GM12875 (cell line): Measurements from ENCODE around the gene PPP1R27.
"Not testable (repeated sequence)": the region's sequence is repeated elsewhere in the genome, so short reads cannot be mapped to it uniquely, and the experiment has no call there.

Experiments used
- H3K4me3 ChIP-seq: one replicate; pipeline ENCODE4 v1.5.1; 2011; ENCODE audit warnings: low read depth, low read length, control low read depth
- TF ChIP-seq, protein P1 (sequence below): IDR thresholded peaks from 2 replicates; pipeline ENCODE4 v1.5.1; 2011; ENCODE audit warnings: low read depth, mild to moderate bottlenecking, control low read depth, inconsistent platforms, low read length, moderate library complexity, borderline replicate concordance; ENCODE audit not compliant: insufficient read depth

The PPP1R27 gene

DNA sequence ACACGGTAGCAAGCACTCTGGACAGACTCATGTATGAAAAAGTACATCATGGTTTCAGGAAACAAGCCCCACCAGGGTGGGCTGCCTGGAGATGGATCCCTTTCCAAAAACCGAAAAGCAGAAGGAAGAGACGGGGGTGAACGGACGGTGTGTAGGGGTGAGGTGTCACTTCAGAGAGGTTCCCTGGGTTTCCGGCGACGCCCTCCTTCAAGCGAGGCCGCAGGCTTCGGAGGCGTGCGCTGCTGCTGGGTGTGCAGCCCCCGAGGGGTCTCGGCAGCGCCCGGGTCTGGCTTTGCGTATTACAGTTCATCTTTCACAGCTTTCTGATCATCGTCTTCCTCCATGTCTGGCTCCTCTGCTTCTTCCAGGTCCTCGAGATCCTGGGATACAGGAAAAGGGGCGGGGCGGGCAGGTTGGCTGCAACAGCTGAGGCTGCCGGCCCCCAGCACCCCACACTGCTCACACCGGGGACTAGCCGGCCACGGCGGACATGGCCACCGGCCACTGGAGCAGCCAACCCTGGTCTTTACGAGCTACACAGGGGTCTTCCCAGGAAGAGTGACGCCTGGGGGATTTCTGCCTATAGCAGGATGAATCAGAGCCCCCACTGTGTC, 9.0 kb upstream of the PPP1R27 start:
- no peak overlapping the region for H3K4me3 ChIP-seq
- TF ChIP-seq, protein P1, sequence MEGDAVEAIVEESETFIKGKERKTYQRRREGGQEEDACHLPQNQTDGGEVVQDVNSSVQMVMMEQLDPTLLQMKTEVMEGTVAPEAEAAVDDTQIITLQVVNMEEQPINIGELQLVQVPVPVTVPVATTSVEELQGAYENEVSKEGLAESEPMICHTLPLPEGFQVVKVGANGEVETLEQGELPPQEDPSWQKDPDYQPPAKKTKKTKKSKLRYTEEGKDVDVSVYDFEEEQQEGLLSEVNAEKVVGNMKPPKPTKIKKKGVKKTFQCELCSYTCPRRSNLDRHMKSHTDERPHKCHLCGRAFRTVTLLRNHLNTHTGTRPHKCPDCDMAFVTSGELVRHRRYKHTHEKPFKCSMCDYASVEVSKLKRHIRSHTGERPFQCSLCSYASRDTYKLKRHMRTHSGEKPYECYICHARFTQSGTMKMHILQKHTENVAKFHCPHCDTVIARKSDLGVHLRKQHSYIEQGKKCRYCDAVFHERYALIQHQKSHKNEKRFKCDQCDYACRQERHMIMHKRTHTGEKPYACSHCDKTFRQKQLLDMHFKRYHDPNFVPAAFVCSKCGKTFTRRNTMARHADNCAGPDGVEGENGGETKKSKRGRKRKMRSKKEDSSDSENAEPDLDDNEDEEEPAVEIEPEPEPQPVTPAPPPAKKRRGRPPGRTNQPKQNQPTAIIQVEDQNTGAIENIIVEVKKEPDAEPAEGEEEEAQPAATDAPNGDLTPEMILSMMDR = no peak

DNA sequence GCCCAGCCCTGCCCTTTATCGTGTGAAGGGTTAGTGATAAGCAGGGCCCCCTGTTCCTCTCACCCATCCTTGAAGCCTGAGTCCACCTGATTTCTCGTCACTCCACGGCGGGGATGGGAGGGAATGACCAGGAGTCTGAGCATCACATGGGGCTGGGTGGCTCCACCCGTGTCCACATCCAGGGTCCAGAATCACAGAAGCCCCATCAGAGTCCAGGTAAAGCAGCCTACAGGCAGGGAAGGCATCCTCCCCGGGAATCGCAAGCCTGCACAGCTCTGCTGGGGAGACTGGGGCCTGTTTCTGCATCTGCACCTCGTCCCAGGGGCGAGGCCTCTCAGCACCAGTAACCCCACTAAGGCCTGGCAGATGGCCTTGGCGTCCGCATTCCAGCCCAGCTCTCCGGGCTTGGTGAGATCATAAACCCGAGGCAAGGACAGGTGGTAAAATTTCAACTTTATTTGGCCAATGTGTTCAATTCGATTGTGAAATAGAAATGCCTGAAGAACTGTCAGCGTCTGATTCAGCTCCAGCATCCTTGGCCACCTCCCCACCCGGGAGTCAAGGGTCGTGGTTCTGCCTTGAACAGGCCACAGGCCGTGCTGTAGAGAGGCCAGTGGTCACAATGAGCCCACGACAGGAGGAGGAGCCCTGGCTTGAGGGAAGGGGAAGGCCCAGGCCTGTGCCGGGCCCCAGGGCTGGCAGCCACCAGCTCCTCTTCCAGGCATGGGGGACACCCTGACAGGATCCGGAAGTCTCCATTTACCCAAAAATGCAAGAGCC, 8.1 kb upstream of the PPP1R27 start:
- TF ChIP-seq, protein P1 = no peak

DNA sequence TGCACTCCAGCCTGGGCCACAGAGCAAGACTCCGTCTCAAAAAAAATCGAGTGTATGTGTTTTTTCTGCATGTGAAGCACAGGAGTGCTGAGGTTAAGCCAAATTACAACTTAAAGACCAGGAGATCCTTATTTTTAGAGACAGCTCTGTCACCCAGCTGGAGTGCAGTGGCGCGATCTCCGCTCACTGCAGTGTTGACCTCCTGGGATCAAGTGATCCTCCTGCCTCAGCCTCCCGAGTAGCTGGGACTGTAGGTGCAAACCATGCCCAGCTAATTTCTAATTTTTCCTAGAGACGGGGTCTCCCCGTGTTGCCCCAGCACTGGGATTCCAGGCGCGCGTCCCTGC, 7.5 kb upstream of the PPP1R27 start:
- TF ChIP-seq, protein P1 = no peak
- H3K4me3 ChIP-seq = no peak overlapping the region

More for the DNA sequence above, 8.1 kb upstream of the PPP1R27 start:
- no peak overlapping the region for H3K4me3 ChIP-seq

DNA sequence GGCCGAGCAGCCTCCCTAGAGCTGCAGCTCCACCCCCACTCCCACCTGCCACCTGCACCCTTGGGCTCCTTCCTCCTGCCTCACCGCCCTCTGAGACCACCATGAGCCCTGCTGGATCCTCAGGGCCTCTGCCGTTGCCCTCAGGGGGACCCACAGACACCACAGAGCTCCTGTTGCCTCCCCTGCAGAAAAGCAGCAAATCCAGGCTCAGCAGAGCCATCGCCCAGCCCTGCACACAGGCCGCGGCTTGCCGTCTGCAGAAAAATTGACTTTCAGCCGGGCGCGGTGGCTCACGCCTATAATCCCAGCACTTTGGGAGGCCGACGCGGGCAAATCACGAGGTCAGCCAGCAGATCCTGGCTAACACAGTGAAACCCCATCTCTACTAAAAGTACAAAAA, 7.0 kb upstream of the PPP1R27 start:
- TF ChIP-seq, protein P1 = no peak
- H3K4me3 ChIP-seq = no peak overlapping the region

DNA sequence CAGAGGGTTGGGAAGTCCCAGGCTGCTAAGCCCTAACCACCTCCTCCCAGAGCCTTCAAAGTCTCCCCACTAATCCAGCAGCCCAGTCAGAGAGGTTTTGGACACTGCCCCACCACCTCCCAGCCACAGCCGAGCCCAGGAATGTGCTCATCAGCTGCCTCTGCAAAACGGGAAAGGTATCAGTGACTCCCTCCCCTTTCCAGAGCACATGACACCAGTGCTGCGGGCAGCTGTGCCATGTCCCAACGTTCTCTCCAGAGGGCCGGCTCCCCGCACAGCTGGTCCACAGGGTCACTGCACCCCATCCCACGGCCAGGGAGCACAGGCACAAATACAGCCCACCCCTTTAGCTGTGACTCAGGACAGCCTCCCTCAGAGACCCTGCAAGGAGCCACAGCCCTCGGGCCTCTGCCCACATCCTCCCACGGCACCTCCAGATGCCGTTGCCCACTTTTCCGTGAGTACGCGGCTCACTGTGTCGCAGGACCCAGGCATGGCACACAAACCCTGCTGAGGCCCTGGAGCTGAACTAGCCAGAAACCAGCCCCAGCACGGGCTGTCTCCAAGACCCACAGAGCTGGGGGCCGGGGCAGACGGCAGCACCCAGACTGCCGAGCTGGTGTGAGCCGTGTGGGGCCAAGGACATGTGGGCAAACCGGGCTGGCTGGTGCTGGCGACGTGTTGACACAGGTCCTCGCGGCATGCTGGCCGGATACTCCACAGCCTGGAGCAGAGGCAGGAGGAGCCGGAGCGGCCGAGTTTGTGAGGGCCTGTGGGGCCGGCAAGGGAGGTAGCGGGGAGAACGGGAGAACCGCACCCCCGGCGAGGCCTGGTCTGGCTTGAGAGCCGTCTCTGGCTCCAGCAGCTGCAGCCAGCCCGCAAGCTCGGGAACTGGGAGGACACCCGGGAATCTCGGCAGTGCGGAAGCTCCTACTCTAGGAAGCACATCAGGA, 6.3 kb upstream of the PPP1R27 start:
- TF ChIP-seq, protein P1 = no peak
- no peak overlapping the region for H3K4me3 ChIP-seq

DNA sequence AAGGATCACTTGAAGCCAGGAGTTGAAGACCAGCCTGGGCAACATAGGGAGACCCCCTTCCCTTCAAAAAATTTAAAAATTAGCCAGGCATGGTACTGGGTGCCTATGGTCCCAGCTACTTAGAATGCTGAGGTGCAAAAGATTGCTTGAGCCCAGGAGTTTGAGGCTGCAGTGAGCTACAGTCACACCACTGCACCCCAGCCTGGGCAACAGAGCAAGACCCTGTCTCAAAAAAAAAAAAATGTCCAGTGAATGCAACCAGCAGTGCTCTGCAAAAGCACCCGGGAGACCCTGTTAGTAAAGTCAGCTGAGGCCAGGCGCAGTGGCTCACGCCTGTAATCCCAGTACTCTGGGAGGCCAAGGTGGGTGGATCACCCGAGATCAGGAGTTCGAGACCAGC, 5.2 kb upstream of the PPP1R27 start:
- H3K4me3 ChIP-seq = not testable (repeated sequence)

DNA sequence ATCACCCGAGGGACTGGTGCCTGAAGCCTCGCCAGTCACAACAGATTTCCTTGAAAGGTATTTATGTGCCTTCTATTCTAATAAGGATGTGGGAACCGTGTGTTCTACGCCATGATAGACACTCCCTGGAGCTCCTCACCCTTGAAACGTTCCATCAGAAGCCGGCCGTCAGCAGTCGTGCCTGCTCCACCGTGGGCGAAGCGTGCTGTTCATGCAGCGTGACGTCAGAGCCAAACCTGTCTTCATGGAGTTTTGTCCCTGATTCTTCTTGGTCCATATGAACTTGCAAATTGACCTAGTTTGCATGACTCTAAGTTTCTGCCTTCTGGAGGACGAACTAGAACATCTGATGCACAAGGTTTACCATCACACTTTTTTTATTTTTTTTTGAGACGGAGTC, 4.5 kb upstream of the PPP1R27 start:
- TF ChIP-seq, protein P1 = no peak

More for the DNA sequence above, 4.5 kb upstream of the PPP1R27 start:
- H3K4me3 ChIP-seq = no peak overlapping the region
